ENCODE data around the gene RIMBP2.

Gene RIMBP2

DNA sequence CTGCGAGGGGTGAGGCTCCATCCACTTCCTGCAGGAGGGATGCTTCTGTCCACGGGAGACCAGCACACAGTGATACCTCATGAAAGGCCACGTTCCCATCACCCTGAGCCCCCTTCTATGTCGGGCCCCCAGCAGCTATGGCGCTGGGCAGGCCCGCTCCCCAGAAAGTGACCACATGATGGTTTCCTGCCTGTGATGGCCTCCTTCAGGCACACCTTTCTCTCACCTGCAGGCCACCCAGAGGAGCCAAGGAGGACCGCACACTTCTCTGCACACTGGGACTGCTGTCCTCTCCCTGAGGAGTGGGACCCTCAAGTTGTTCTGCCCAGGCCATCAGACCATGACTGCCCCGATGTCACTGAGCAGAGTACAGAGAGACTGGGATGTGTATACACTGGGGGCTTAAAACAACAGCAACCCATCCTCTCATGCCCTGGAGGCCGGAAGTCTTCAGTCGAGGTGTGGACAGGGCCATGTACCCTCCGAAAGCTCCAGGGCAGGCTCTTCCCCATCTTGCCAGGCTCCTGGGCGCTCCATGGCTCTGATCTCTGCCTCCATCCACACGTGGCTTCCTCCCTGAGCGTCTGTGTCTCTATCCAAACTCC lies 219.5 kb downstream of the RIMBP2 start:
- FAIRE-seq, result no peak

DNA sequence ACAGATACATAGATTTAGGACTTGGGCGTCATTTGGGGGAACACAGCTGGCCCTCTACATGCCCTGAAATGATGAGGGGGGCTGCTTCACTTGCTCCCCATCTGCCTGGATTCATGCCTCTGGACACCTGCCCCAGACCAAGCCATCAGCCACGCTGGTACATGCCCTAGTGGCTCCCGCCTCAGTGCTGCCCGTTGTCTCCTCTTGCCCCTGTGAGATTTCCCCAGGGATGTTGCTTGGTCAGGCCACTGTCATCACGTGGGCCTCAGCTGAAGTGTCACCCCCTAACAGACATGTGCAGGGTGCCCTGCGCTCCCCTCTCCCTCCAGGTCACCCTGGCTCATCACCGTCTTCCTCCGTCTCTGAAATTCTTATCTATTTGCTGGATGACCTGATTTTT lies 220.9 kb downstream of the RIMBP2 start:
- no peak for FAIRE-seq

DNA sequence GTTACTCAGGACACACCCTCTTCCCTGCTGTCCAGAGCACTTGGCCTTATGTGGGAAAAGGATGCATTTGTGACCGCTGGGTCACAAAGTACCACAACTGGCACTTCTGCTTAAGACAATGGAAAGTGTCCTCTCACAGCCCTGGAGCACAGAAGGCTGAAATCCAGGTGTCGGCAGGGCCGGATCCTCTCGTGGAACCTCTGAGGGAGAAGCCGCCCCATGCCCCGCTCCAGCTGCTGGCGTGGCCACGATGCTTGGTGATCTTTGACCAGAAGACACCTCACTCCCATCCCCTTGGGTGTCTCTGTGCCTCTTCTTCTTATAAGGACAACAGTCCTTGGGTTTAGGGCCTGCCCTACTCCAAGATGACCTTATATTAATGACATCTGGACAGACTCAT lies 221.4 kb downstream of the RIMBP2 start:
- no peak for FAIRE-seq

DNA sequence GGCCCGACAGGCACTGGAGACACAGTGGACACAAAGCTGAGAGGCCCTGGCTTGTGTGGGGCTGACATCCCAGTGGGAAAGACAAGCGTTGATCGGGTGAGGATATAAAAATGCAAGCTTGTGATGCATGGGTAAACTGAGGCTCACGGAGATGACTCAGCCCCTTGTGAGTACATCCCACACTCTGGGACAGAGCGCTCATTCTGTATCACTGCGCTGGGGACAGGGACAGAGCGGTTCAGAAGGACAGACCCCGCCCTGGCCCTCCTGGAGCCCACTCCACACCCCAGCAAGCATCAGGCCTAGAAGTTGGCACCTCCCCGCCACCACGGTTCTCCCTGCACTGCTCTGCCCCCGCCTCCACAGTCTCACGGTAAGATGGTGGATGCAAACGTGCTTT lies 222.1 kb downstream of the RIMBP2 start:
- no peak for FAIRE-seq

DNA sequence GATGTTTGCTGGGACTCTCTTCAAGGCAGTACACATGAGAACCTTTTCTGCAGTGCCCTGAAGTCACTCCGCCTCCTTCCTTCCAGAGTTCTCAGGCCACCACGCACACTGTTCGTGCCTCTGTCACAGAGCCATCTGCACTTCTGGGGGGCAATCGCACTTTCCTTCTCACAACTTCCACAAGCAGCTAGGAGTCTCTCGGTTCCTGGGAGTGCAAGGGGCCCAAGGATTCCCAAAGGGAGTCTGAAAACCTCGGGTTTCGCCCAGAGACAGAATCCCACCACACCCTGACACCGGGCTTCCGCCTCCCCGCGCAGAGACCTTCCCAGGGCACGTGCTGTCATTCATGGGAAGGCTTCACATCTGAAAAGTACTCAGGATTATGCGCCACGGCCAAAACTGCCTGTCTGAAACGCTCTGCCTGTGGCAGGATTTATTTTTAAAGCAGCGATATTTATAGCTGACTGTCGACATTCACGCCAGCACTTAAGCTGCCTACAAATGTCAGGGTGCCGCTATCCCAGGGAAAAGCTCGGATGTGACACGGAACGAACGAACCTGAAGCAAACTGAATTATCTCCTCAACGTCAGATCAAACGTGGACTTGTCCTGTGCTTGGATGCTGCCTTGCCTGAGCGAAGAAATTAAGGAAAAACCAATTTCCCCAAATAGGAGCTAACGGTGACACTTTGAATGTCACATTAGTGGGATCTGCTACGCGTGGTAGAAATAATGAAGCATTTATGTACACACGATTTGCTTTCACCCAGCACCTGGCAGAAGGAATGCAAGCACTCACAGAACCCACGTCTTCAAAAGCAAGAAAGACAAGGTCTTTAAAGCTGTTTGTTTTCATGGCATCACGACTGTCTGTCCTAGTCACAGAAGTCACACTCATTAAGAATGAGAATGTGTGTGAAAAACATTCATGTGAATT lies 224.4 kb downstream of the RIMBP2 start:
- no peak for FAIRE-seq

GRCh38 chr12:130490674-130491073 lies 225.4 kb downstream of the RIMBP2 start:
- FAIRE-seq, result no peak

DNA sequence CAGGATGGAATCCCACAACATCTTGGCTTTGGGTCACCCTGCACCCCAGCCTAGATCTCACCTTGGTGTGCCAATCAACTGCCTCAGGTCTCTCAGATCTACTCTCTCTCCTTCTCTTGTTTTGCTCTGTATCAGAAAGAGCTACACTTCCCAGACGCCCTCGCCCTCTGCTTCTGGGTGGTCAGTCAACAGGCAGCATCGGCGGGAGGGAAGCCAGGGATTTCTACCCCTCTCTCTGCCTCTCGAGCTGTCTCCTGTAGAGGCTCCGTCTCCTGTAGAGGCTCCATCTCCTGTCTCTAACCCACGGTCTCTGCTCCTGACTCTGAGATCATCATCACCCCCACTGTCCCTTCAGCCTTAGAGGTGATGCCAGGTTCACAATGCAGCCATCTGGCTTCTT lies 226.8 kb downstream of the RIMBP2 start:
- no peak for FAIRE-seq

GRCh38 chr12:130488358-130488710 lies 227.8 kb downstream of the RIMBP2 start:
- no peak for FAIRE-seq

DNA sequence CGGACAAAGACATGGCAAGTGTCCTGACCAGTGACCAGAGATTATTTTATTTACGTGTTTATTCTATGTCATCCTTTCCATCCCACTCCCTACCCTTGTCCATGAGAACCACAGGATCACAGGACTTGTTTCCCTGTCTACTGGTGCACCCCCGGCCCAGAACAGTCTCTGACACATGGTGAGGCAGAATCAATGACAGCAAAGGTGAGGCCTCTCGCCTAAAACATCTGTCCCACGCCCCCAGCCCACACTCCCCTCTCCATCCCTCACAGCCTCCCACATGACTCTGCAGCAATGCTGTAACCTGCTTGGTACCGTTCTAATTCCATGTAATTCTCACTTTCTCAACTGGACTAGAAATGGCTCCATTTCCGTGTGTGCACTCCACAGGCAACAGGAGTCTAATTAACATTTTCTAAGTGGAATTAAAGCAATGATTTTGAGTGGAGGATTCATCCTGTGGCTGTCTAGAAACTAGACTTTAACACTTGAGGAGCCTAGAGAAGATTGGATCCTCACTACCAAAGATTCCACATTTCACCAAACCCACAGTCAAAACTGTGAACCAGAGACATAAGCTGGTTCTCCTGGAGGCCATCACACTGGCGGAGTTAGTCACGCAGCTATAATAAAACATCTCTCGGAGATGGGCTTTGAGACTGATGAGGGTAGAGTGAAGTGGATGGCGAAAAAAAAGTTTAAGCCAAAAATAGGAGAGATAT lies 228.3 kb downstream of the RIMBP2 start:
- no peak for FAIRE-seq

DNA sequence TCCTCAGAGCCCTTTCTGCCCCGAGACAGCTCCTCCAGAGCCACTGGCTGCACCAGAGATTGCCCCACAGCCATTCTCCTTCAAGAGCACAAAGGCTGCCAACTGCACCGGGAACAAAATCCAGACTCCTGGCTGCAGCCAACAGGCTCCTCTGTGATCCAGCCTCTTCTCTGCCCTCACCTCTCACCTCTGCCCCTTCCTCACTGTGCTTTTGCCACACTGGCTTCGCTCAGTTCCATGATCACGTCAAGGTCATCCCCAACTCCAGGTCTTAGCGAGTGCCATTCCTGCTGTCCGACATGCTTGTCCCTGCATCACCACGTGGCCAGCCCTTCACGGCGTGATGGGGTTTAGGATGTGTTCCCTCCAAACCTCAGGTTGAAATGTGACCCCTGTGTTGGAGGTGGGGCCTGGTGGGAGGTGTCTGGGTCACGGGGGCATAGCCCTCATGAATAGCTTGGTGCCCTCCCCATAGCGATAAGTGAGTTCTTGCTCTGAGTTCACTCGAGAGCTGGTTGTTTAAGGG lies 229.1 kb downstream of the RIMBP2 start:
- no peak for FAIRE-seq

DNA sequence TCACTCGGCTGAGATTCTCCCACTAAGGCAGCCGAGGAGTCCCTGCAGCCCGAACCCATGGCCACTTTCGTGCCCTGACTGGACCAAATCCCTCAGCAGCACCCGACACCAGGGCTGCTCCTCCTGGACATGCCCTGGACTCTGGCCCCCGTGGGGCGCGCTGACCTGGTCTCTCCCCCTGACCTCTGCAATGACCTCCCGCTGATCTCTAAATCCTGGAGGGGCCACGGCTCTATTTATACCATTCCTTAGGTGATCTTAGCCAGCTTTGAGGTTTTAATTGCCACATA lies 230.0 kb downstream of the RIMBP2 start:
- no peak for FAIRE-seq

DNA sequence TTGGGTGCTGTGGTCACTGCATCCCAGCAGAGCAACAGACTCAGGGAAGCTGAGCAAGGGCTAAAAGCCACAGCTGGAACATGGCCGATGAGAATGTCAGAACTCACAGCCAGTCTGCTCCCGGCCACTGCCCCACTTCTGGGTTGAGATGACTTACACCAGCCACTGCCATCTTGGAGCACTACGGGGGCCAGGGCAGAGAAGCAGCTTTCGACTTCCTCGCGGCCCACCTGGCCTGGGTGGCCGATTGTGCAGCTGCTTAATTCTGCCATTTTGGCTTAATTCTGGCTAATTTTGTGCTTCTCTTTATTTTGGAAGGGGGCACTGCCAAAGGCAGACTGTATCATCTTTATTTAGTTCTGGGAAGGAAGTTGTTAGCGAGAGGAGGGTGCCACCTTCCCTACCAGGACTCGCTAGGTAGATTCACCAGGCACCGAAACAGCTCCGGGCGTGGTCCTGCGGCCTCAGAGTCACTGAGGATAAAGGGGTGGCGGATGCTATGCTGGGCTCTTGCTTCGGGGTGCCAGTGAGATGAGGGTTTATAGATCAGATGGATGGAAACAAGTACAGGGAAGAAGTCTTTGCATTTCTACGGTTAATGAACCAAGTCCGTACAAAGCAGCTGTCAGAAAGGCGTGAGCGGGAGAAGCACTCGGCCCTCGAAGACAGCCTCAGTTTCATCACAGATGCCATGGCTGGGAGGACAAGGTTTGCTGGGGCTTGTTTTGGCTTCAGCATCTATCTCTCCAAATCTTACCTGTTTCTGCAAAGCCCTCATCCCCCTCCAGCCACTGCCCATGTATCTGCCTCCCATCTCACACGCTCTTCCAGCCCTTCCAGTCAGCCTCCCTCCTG lies 230.6 kb downstream of the RIMBP2 start:
- no peak for FAIRE-seq

- no peak for FAIRE-seq
Measured at GRCh38 chr12:130484221-130484620, 231.9 kb downstream of the RIMBP2 start.

- no peak for FAIRE-seq
Measured at GRCh38 chr12:130483616-130484180, 232.4 kb downstream of the RIMBP2 start.

DNA sequence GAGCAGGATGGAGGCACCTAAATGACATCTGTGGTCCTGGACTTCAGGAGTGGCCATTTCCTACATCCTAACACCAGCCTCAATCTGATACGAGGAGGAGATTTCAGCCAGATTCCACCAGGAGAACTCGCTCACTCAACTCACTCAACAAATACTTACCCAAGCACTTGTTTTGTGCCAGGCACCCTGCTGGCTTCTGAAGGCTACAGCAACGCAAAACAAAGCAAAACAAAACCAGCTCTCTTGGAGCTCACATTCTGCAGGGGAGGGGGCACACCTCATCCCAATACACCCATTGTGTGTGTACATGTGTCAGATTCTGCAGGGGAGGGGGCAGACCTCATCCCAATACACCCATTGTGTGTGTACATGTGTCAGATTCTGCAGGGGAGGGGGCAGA lies 233.7 kb downstream of the RIMBP2 start:
- no peak for FAIRE-seq

DNA sequence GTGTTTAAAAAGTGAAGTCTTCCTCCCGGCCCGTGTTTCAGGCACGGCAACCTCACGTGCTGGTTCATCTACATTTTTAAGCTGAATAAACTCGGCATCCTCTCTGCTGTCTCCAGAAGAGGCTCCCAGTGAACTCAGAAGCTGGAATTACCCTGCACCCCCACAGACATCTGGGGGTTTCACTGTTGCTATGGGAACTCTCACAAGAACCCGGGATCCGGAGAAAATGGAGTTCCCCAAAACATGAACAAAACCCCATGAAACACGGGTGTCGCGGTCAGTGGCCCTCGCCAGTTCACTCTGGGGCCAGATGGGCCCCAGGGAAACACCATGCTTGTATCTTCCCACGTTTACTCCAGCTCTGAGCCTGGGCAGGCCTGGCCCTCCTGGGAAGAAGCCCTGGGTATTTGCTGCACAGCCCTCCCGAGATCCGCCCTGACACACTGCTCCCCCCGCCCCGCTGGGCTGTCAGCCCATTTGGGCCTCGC lies 234.7 kb downstream of the RIMBP2 start:
- no peak for FAIRE-seq

DNA sequence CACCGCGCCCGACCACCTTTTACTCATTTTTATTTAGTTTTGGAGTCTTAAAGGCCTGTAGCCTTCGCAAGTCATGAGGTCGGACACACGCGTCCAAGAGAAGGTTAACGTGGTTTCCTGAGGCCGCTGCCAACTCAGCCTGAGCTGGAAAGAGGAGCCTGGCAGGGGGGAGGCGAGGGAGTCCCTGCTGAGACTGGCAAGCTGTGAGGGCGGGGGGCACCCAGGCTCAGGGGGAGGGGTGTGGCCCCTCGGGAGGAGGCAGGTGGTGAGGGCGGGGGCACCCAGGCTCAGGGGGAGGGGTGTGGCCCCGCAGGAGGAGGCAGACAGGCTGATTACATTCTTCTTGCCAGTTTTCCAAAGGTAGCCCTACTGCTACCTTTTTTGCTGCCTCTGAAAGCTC lies 235.2 kb downstream of the RIMBP2 start:
- FAIRE-seq, result no peak

GRCh38 chr12:130480231-130480630 lies 235.9 kb downstream of the RIMBP2 start:
- FAIRE-seq, result no peak

DNA sequence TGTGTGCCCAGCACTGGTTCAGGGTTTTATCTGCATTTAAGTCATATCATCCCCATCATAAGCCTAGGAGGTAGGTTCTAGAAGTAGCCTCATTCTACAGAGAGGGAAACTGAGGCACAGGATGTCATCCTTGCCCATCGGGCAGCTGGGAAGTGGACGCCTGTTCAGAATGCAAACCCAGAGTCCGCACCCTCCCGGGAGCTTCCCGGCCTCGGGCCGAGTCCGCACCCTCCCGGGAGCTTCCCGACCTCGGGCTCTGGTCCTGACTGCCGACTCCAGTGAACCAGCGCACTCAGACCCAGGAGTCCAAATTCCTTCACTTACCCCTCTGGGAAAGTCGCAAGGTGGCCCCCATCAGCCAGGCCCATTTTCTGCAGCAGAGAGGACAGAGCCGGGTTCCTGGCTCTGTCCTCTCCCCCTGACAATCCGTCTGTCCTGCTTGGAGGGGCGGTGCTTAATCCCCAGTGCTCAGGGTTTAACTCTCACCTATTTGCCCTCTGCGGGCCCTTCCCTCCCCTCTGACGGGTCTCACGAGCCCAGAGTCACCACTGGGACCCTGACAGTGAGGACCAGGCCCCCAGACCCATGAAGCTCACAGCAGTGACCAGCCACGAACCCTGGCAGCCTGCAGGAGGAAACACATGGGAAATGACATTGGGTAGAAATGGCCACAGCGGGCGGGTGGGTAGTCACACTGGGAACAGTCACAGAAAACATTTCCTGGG lies 236.5 kb downstream of the RIMBP2 start:
- no peak for FAIRE-seq

GRCh38 chr12:130478786-130479185 lies 237.3 kb downstream of the RIMBP2 start:
- FAIRE-seq, result no peak

DNA sequence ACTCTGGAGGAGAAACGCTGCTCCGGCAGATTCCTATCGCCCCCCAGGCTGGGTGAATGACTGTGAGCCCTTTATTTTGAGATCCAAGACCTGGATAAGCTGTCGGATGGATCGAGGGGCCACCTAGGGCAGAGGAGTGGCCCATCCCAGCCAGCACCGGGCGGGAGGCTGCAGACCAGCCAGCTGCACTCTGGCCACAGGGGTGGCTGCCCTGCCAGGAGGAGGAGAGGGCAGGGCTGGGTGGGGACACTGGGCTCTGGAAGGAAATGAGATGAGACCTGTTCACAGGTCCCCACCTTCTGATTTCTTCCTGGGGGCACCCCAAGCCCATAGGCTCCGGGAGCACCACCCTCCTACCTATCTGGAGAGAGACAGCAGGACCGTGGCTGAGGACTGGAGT lies 238.4 kb downstream of the RIMBP2 start:
- FAIRE-seq, result no peak

DNA sequence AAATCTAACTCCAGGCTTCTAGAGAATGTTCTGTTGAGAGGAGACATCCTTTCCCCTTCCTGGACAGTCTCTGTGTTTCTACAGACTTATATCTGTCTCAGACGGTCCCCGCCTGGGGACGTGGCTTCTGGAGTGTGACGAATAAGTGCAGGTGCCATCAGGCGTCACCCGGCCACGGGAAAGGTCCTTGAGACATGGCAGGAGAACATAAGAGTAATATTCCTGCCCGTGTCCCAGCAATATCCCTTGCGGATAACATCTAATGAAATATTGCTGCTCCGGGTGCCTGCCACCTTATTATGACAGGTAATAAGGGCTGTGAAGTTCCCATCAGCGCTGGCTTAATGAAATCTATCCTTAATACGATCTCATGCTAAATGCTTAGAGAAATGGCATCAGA lies 238.8 kb downstream of the RIMBP2 start:
- no peak for FAIRE-seq
